Putamen (tissue), 1 donor: Measurements from ENCODE around the gene CHKA.

Experiments
- DNase-seq: peaks from one replicate; pipeline ENCODE4 v3.0.0-alpha.2; 2016; ENCODE audit warnings: low spot score

Gene CHKA

DNA sequence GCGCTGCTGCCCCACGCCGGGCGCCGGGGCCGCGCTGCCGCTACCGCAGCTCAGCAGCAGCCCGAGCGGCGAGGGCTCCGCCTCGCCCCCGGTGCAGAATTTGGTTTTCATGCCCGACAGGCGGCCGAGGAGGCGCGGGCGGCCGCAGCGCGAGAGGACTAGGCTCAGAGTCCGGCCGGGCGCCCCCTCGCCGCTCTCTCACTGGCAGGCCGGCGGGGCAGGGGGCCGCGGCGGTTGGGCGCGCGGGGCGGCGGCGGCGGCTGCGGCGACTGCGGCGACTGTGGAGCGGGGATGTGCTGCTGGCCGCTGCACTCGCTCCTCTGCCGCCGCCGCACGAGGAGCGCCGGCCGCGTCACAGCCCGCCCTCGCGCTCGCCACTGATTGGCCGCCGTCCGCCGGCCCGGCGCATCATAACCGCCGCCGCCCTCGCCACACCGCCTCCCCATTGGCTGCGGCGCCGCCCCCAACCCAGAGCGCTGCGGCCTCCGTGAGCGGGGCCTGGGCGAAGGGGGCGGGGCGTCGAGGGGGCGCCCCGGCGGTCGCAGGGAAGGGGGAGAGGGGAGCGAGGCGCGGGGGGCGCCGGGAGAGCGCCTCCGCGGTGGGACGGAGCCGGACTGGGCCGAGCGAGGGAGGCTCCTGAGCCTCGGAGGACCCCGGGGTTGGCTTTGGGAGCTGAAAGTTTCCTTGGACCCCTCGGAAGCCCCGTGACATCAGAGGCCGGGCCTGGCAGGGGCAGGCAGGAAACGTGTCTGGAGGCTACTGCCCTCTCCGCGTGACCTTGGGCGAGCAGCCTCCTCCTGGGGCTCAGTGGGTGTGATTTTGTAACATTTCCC is at the start of gene CHKA:
Gene CHKA, minus strand, starts transcription at position 322 of the 833 bp plus-strand sequence. Its CDS starts 211 bp downstream, at position 111.
- DNase-seq: peak; percentile 96

DNA sequence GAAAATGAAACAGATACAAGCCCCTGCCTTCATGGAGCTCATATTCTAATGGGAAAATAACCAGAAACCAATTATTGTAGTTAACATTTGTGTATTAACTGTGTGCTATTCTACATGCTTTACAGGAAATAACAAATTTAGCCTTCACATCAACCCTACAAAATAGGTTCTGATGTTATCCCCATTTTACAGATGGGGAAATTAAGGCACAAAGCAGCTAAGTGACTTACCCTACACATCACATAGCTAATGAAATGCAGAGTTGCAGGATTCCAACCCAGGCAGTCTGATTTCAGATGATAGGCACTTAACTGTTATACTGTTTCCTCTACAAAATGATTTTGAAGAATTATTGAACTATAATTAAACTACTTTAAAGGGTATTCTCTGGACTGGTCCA is 48.3 kb upstream of the CHKA start:
- no peak for DNase-seq

DNA sequence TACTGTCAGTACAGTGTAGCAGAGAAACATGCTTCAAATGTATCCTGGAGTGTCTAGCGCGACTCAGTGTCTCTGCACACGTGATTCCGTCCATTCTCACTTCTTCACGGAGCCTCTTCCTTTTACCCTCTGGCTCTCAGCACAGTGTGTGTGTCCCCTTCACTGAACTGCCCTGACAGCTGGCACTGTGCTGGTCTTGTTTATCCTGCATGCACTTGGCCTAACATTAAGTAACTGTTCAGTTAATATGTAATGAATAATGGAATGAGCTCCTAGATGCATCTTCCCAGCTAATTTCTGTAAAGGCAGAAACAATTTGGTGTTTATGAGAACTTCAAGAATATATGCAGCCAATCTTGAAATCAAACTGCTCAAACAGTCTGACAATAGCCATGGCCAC is 47.5 kb upstream of the CHKA start:
- no peak for DNase-seq

DNA sequence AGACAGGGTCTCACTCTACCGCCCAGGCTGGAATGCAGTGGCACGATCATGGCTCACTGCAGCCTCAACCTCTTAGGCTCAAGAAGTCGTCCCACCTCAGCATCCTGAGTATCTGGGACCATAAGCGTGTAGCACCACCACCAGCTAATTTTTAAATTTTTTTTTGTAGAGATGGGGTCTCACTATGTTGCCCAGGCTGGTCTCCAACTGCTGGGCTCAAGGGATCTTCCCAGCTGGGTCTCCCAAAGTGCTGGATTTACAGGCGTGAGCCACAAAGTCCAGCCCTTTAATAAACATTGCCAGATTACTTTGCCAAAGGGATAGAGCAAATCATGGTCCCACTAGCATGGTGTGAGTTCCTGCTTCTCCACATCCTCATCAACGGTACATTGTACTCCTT is 46.3 kb upstream of the CHKA start:
- no peak for DNase-seq

DNA sequence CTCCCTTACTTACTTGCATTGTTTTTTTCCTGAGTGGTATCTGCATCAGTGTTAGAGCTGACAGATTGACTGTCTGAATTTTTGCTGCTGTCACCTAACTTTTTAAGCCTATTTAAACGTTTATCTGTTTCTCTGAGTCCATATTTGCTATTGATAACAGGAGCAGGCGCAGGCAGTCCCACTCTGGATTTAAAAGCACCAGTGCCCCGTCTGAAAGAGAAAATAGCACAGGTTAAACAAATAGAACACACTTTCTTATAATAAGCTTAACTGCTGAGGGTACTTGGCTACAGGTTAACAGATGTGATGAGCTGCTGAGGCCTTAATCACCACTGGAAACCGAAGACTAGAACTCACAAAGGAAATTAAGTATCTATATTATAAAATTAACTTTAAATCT is 45.8 kb upstream of the CHKA start:
- DNase-seq: no peak

DNA sequence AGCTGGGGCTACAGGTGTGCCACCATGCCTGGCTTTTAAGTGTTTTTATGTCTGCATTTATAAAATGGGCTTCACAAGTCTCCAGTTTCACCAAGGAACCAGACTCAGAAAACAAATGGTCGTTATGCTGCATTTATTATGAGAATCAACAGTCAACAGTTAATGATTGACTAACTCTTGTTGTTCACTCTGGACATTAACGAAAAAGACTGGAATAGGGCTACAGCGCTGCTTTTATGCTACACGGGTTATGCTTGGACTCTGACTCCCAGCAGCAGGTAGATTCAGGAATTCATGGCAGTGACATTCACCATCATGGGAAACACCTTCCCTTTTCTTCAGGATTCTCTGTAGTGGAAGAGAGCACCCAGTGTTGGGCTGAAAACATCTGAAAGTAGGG is 44.4 kb upstream of the CHKA start:
- no peak for DNase-seq

DNA sequence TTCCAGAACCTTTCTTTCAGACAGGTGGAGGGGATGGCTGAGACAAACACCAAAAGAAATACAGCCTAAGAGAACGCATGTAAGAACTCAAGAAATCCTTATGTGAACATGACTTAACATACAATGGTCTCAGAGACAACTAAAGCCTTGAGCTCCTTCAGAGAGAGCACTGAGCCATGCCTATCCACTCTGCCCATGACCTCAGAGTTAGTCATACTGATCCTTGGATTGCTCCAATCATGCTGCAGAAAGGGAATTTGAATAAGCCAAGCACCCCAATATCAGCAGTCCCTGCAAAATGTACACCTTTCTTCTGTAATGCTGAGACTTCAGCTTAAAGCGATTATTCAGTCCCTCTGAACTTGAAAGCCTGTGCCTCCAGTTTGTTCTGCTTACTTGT is 43.2 kb upstream of the CHKA start:
- no peak for DNase-seq

DNA sequence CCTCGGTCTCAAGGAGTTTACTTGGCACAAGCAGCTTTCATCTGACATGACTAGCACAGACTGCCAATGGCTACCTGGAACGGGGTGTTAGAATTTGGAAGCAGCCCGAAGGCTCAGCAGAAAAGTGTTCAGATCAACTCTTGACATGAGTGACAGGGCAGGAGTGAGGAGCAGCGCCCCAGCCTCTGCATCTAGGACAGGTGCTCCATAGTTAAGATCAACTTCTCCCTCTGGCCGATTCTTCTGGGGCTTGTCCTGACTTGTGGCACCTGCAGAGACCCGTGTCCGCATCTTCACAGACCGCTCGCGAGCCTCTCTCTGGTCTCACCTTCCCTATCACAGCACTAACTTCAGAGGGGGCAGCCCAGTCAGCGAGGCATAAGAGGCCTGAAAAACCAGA is 42.5 kb upstream of the CHKA start:
- DNase-seq: no peak

DNA sequence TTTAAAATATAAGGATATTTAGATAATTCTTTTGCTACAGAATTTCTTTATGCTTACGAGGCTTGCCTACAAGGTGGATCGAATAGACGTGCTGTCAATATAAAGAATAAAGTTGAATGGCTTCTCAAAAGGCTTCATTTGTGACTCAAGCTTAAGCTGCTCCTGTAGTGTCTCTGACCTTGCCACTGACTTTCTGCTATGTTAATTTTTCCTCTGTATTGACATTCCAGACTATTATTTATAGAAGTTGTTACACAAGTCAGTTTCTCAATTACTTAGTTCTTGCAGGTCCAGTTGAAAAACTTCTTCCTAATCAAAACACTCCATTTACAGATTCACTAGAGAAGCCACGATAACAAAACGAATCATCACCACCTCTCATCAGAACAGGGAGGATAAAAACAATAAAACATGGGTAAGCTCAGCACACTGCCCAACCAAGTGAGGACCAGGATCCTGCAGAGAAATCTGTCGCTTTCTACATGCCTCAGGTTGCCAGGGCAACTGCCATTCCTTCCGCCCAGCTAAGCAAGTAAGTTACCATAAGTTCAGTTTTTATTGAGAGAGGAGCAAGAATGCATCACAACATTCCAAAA is 39.0 kb upstream of the CHKA start:
- DNase-seq: no peak

DNA sequence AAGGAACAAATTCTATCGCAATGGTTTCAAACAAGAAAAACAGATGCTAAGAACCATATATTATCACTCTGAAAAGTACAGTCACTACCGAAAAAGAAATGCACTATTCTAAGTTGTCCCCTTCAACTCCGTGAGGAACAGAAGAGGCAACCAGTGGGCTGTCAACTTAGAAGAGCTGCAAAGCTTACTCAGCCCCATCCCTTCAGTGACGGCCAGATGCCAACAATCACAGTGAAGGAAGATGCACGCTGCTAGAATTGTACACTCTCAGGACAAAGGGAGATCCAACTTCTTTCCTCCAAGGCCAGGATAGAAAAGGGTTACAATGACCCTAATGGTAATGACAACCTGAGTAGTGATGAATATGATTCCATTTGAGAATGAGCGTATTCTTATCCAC is 38.5 kb upstream of the CHKA start:
- no peak for DNase-seq

DNA sequence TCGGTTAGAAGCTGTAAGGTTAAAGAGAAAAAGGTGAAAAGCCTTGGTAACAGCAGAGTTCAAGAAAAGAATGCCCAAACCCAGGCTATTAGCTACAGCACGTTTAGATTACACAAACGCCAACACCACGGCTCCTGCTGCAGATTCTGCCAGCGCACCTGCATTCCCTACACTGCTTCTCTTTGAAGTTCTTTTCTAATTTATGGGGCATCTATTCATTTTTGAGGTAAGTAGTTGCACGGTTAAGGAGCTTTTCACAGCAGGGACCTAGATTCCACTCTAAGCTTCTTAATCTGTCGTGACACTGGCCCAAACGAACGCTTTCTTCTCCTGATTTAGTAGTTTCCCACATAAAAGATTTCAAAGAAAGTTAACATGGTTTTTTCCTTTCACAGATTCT is 38.0 kb upstream of the CHKA start:
- DNase-seq: no peak

DNA sequence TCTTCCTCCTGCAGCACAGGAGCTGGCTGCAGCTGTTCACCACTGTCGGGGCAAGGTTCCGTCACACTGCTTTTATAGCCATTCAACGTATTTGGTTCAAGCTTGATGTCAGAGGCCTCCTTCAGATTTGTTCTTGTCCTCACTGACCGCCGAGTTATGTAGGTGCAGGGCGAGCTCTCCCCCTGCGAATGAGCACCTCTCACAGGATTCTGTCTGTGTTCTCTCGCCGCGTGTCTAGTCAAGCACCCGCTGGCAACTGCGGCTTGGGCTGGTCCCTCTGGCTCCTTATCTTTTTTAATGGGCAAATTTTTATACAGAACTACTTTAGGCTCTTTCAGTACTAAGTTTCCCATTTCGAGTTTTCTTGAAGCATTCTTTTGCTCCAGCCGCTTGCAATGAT is 37.4 kb upstream of the CHKA start:
- DNase-seq: no peak

DNA sequence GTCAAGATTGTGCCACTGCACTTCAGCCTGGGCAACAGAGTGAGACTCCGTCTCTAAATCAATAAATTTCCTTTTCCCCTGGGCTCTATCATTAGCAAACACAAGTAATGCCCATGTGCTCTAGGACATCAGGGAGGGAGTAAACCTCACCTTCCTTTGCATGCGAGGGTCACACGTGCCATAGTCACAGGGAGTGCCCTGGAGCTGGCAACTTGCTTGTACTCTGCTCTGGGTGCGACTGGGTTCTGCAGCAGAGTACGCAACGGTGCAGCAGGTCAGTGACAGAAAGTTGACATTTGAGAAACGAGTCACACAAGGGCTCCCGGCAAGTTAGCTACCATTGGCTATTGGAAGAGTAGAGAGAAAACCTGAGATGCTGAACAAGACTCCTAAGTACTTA is 32.6 kb upstream of the CHKA start:
- no peak for DNase-seq

DNA sequence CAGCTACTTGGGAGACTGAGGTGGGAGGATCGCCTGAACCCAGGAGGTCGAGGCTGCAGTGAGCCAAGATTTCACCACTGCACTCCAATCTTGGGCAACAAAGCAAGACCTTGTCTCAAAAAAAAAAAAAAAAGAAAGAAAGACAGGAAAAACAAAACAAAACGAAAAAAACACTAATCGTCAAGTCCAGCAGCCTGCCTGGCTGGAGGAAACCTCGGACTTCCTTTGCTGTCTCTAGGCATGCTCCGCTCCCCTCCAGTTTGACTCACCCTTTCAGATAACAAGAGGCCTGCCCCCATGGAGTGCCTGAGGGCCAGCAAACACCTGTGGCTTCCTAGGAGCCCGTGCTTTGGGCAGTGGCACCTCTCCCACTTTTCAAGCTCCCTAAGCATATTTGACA is 28.8 kb upstream of the CHKA start:
- DNase-seq: no peak

DNA sequence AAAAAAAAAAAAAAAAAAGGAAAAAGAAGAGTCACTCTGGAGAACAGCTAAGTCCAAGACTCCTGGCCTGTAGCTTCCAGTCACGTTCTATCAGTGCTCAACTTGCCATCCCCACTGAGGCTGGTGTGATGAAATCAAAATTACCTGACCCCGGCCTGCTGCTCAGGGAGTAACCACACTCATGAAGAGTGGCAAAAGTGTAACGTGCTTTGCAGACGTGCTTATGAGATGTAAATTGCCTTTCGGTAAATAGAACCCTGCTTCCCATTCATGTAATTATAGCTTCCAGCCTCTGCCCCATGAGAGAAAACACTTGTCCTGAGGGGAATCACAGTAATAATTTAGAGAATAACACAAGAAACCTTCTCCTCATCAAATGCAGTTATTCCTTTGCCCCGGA is 28.2 kb upstream of the CHKA start:
- no peak for DNase-seq

DNA sequence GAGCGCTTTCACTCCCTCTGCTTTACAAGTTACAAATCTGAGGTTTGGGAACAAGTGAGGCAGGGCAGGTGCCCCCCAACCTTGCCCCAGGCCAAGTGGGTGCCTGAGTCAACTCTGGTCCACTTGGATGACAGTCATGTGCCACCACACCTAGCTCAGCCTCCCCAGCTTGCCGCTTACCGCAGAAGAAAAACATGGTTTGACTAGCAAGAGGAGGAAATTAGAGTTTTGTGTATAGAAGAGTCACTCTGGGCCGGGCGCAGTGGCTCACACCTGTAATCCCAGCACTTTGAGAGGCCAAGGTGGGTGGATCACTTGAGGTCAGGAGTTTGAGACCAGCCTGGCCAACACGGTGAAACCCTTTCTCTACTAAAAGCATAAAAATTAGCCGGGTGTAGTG is 27.7 kb upstream of the CHKA start:
- DNase-seq: no peak

DNA sequence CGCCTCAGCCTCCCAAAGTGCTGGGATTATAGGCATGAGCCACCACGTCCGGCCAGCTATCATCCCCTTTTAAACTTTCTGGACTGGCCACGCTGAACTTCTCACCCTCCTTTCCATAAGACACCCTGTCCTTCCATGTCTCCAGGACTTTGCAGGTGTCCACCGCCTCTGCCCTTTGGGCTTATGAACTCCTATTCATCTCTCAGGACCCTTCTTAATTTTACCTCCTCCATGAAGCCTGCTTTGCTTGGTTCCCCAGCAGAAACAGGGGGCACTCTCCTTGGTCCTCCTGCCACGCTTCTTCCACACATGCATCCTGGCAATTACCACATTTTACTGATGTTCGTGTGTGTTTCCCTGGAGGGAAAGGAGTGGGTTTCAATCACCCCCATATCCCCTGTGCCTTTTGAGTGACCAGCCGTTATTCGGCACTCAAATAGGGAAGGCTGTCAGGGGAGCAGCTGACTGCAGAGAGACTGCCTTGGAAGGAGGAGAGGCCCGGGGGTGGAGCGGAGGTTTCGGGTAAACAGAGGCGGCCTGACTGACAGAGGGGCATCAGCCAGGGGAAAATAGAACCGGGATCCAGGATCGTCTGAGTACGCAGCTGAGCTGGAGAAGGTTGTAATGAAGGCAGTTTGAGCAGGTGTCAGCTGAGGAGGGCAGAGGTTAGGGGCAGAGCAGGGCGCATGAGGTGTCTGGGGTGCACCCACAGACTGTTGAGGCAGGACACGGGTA is 27.1 kb upstream of the CHKA start:
- DNase-seq: no peak

DNA sequence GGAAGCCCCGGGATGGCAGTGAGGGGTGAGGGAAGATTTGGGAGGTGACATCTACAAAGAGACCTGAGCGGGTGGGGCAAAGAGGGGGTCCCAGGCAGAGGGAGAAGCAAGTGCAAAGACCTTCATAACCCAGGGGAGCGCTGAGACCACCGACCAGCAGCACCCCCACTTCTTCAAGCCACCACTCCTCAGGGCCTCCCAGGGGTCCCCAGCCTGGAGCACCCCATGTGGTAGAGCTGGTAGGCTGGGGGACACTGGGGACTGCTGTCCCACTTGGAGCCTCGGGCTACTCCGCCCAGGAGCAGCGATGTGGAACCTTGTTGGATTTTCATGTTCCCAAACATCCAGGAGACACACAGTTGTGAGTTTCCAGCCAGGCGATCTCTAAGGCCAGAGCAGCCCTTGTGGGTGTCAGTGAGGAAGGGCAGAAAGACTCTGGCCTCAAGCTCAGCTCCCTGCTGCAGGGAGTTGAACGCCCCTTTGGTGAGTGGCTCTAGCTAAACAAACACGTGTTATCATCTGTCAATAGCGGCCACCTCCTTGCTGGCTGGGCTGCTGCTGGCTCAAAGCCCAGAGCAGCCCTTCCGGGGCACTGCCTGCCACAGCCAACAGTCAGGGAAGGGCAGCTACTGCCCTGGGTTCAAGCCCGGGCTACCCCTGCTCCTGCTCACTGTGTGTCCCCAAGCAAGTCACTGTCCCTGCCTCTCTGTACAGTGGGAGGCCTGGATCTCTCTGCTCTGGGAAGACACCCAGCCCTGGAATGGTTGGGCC is 25.7 kb upstream of the CHKA start:
- DNase-seq: peak; percentile 30

DNA sequence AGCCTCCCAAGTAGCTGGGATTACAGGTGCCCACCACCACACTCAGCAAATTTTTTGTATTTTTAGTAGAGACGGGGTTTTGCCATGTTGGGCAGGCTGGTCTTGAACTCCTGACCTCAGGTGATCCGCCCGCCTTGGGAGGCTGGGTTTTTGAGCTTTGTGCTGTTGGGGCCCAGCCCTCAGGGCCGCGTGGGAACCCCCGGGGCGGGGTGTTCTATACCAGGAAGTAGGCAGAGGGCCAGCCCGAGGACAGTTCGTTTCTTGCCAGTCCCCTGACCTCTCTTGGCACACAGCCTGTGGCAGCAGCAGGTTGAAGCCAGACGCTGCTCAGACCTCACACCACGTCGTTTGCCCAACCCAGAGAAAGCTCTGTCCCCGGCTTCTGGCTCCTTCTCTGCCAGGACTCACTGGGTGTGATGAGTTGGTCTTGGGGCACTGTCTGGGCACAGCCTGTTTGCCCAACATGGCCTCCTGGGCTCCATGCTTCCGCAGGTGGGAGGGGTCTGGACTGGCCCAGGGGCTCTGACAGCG is 24.9 kb upstream of the CHKA start:
- DNase-seq: no peak

DNA sequence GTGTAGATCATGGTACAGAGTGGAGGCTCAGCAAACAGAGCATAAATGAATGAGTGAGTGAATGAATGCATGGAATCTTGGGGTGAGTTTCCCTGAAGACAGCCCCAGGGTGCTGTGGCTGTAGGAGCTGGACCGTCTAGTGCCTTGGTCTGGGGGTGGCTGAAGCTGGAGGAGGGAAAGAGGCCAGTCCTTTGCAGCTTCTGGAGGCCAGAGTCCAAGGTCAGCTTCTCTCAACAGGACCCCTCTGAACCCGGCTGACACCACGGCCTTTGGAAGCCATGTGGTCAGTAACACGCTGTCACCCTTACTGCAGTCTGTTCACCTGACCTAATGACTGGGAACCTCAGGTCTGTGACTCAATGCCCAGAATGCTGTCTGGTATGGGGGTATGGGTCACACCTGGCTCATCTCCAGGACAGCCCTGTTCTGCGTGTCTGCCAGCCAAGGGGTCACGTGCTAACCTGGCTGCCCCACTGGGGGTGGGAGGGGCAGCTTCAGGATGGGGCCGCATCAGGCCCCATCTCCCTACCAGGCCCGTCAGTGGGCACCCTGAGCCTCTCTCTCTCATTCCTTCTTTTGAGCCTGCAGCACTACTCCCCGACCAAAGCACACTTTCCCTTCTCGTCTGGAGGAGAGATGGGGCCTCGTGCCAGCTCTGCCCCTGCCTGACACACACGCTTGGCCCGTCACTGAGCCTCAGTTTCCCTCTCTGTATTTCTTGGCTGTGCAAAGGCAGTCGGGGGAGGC is 24.1 kb upstream of the CHKA start:
- no peak for DNase-seq

DNA sequence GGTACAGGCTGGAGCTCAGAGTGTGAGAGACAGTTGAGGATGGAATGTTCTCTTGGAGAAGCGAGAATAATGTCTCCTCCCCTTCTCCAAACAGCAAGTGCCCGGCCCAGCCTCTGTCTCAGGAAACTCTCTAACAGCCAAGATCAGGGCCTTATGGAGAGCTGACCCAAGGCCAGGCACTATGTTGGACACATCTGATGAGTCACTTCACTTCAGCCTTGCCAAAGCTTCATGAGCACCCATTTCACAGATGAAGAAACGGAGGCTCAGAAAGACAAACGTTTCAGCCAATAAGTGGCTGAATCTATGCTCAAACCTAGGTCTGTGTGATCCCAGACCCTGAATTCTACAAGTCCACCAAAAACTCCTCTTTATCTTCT is 22.1 kb upstream of the CHKA start:
- DNase-seq: no peak
